Measurements from ENCODE around the gene MASP2.
"Not testable (repeated sequence)": the region's sequence is repeated elsewhere in the genome, so short reads cannot be mapped to it uniquely, and the experiment has no call there.

DNA sequence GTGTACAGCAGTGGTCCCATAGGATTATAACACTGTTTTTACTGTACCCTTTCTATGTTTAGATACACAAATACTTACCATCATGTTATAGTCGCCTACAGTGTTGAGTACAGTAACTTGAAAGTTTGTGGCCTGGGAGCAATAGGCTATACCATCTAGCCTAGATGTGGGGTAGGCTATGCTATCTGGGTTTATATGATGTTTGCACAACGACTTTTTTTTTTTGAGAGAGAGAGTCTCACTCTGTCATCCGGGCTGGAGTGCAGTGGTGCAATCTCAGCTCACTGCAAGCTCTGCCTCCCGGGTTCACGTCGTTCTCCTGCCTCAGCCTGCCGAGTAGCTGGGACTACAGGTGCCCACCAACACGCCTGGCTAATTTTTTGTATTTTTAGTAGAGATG is 27.7 kb downstream of the MASP2 start:
- TF ChIP-seq CTCF (IDR thresholded peaks at IDR 0.05; ENCODE audit: insufficient read depth, low read depth, low read length); EZH2 (IDR thresholded peaks at IDR 0.05; ENCODE audit: insufficient read depth, low read length): not testable (repeated sequence)
